Large intestine (tissue), 3 donors: ENCODE data around the gene GRIN2C. TPM values are rescaled to one million over a fixed set of nuclear protein-coding genes. Genes with fewer than 3 reads are reported as not detected.
A peak's percentile ranks its signal among the peaks of the same experiment; 100 is the strongest.

Source experiments
- DNase-seq, 2 donors: peaks; one replicate each; pipeline versions ENCODE4 v3.0.0 to v3.0.0-alpha.2; 2013
- H3K27ac ChIP-seq: one replicate; pipeline ENCODE4 v1.5.1; 2013; ENCODE audit warnings: low read length
- H3K27me3 ChIP-seq: 2 replicates; pipeline ENCODE4 v1.6.1; 2013; ENCODE audit warnings: low read length; ENCODE audit not compliant: control insufficient read depth, insufficient read depth
- H3K36me3 ChIP-seq: 2 replicates; pipeline ENCODE4 v1.6.1; 2013; ENCODE audit warnings: low read length; ENCODE audit not compliant: control insufficient read depth, insufficient read depth
- H3K4me1 ChIP-seq: one replicate; pipeline ENCODE4 v1.6.1; 2013; ENCODE audit warnings: low read length; ENCODE audit not compliant: control insufficient read depth, insufficient read depth
- H3K4me3 ChIP-seq: one replicate; pipeline ENCODE4 v1.5.1; 2013; ENCODE audit warnings: low read length
- H3K9me3 ChIP-seq: one replicate; pipeline ENCODE4 v1.6.1; 2013; ENCODE audit warnings: mild to moderate bottlenecking, low read depth, low read length, moderate library complexity; ENCODE audit not compliant: control insufficient read depth
- WGBS: methylation state at CpG from one replicate; pipeline ENCODE4 v1.1.5; 2013; ENCODE audit warnings: low lambda C conversion rate; ENCODE audit not compliant: insufficient coverage; 5-methylcytosine and 5-hydroxymethylcytosine counted together
- polyA plus RNA-seq: library from polyadenylated mRNA; unstranded; fragments of 120-200 nt; gene quantifications from one replicate; pipeline ENCODE4 v1.2.1, GENCODE V29; 2013

The GRIN2C gene
- polyA plus RNA-seq, 1 donor: 0.33 TPM

GRCh38 chr17:74832421-74832820 is 27.3 kb downstream of the GRIN2C start:
- Histone ChIP-seq H3K27me3 (no peaks in the 10 kb centered on the region), H3K27ac (no peak overlapping the region), H3K36me3 (peaks cover 9% of the 10 kb centered on the region), H3K4me3 (no peak overlapping the region), H3K4me1 (peaks cover 10% of the 10 kb centered on the region), H3K9me3 (no peaks in the 10 kb centered on the region)
- DNase-seq: peak in 1 of 2 donors; percentile 11
- no CpG with 5 or more reads among the region's 9 CpGs for WGBS

- H3K36me3 ChIP-seq: peaks cover 7% of the 10 kb centered on the region
- H3K27ac ChIP-seq: no peak overlapping the region
- DNase-seq: peak in 1 of 2 donors; percentile 42
- H3K27me3 ChIP-seq: no peaks in the 10 kb centered on the region
- no peak overlapping the region for H3K4me3 ChIP-seq
- 13% methylated on average over 6 of the region's 22 CpGs for WGBS
- H3K4me1 ChIP-seq: peaks cover 10% of the 10 kb centered on the region
- H3K9me3 ChIP-seq: no peaks in the 10 kb centered on the region
These were observed 28.1 kb downstream of the GRIN2C start for GRCh38 chr17:74831444-74832146.

- H3K36me3 ChIP-seq: peaks cover 3% of the 10 kb centered on the region
- H3K9me3 ChIP-seq: no peaks in the 10 kb centered on the region
- WGBS: no CpG with 5 or more reads among the region's 19 CpGs
- H3K4me1 ChIP-seq: peaks cover 10% of the 10 kb centered on the region
- no peaks in the 10 kb centered on the region for H3K27me3 ChIP-seq
- H3K4me3 ChIP-seq: no peak overlapping the region
- no peak for DNase-seq
- no peak overlapping the region for H3K27ac ChIP-seq
These were observed 28.8 kb downstream of the GRIN2C start for GRCh38 chr17:74830861-74831260.

GRCh38 chr17:74827800-74828199 is 31.9 kb downstream of the GRIN2C start:
- no peak overlapping the region for H3K4me3 ChIP-seq
- H3K4me1 ChIP-seq: peaks cover 10% of the 10 kb centered on the region
- H3K27me3 ChIP-seq: no peaks in the 10 kb centered on the region
- H3K27ac ChIP-seq: no peak overlapping the region
- H3K36me3 ChIP-seq: peaks cover 3% of the 10 kb centered on the region
- no peaks in the 10 kb centered on the region for H3K9me3 ChIP-seq
- DNase-seq: no peak
- no CpG with 5 or more reads among the region's 11 CpGs for WGBS

GRCh38 chr17:74825952-74826719 is 33.5 kb downstream of the GRIN2C start:
- no peak for DNase-seq
- Histone ChIP-seq H3K9me3 (no peaks in the 10 kb centered on the region), H3K27me3 (no peaks in the 10 kb centered on the region), H3K4me3 (no peak overlapping the region), H3K27ac (no peak overlapping the region), H3K4me1 (peaks cover 2% of the 10 kb centered on the region), H3K36me3 (peaks cover 3% of the 10 kb centered on the region)
- WGBS: no CpG with 5 or more reads among the region's 9 CpGs

GRCh38 chr17:74824961-74825627 is 34.6 kb downstream of the GRIN2C start:
- no peaks in the 10 kb centered on the region for H3K9me3 ChIP-seq
- H3K36me3 ChIP-seq: peaks cover 3% of the 10 kb centered on the region
- H3K27ac ChIP-seq: no peak overlapping the region
- WGBS: no CpG with 5 or more reads among the region's 11 CpGs
- H3K4me3 ChIP-seq: no peak overlapping the region
- H3K27me3 ChIP-seq: no peaks in the 10 kb centered on the region
- no peaks in the 10 kb centered on the region for H3K4me1 ChIP-seq
- no peak for DNase-seq

- no peaks in the 10 kb centered on the region for H3K27me3 ChIP-seq
- H3K9me3 ChIP-seq: no peaks in the 10 kb centered on the region
- WGBS: 100% methylated on average over 1 of the region's 12 CpGs
- no peak overlapping the region for H3K4me3 ChIP-seq
- no peaks in the 10 kb centered on the region for H3K4me1 ChIP-seq
- H3K36me3 ChIP-seq: peaks cover 3% of the 10 kb centered on the region
- DNase-seq: no peak
- no peak overlapping the region for H3K27ac ChIP-seq
These were observed 36.7 kb downstream of the GRIN2C start for GRCh38 chr17:74822939-74823367.

- no peaks in the 10 kb centered on the region for H3K4me1 ChIP-seq
- no peak overlapping the region for H3K27ac ChIP-seq
- DNase-seq: no peak
- H3K27me3 ChIP-seq: no peaks in the 10 kb centered on the region
- WGBS: 90% methylated on average over 2 of the region's 15 CpGs
- no peaks in the 10 kb centered on the region for H3K9me3 ChIP-seq
- H3K36me3 ChIP-seq: peaks cover 3% of the 10 kb centered on the region
- H3K4me3 ChIP-seq: no peak overlapping the region
These were observed 37.2 kb downstream of the GRIN2C start for GRCh38 chr17:74822335-74822938.

GRCh38 chr17:74821655-74822334 is 37.9 kb downstream of the GRIN2C start:
- H3K9me3 ChIP-seq: no peaks in the 10 kb centered on the region
- no peak for DNase-seq
- WGBS: no CpG with 5 or more reads among the region's 13 CpGs
- H3K27me3 ChIP-seq: no peaks in the 10 kb centered on the region
- no peak overlapping the region for H3K27ac ChIP-seq
- H3K4me3 ChIP-seq: no peak overlapping the region
- H3K4me1 ChIP-seq: no peaks in the 10 kb centered on the region
- H3K36me3 ChIP-seq: peaks cover 3% of the 10 kb centered on the region
